Vagina (tissue), 2 donors: ENCODE data around the gene RPTOR.

ENCODE experiments used
- CTCF ChIP-seq, 3 experiments: fragments of 450-650 bp in 2 of 3; fragments of 200-600 bp in 1 of 3; sonication (generic) in 1 of 3; IDR thresholded peaks; one replicate each; pipeline ENCODE4 v1.5.1; 2017 to 2019; ENCODE audit warnings: antibody characterized with exemption in 3 of 3, mild to moderate bottlenecking in 2 of 3, moderate library complexity in 2 of 3
- POLR2A ChIP-seq, 2 donors: fragments of 450-650 bp; IDR thresholded peaks; one replicate each; pipeline ENCODE4 v1.6.1; 2017; ENCODE audit warnings: antibody characterized with exemption in 2 of 2, mild to moderate bottlenecking in 2 of 2, moderate library complexity in 2 of 2
- POLR2AphosphoS5 ChIP-seq, 2 donors: sonication (generic); formaldehyde crosslinking; IDR thresholded peaks; one replicate each; pipeline ENCODE4 v1.9.0; 2017; ENCODE audit warnings: antibody characterized with exemption in 2 of 2, mild to moderate bottlenecking in 2 of 2, low read depth in 1 of 2; ENCODE audit not compliant: insufficient read depth in 1 of 2

DNA sequence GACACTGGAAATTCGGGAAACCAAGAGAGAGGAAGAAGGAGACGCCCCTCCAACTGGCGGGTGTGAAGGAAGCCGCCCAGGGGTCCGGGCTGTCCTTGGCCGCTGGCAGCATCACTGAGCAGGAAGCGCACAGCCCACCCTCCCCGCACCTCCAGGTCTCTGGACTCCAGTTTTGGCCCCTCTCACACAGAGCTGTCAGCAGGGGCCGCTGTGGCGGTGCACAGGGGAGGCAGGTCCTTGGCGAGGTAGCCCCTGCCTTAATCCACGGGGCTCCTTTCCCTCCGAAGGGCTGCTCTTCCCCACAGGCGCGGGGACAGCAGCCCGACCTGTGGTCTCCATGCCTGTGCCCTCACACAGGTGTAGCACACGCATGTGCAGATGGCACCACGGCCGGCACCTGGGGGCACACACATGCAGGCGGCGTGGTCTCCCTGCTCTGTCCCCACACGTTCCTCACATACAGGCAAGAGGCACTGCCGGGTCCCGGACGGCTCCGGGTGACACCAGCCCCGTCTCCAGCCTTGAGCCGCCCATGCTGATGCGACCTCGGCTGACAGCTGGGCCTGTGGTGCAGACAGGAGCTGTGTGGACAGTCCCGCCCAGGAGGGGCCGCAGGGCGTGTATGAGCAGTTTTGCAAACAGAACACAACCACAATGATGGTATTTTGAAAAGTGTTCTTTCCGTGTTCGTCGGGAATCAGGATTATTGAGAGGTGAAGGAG, 420.4 kb downstream of the RPTOR start:
- no peak for TF ChIP-seq POLR2AphosphoS5 (IDR thresholded peaks at IDR 0.05; ENCODE audit: insufficient read depth in 1 of 2, low read depth in 1 of 2)
- TF ChIP-seq CTCF (IDR thresholded peaks at IDR 0.05), result no peak
- no peak for TF ChIP-seq POLR2A (IDR thresholded peaks at IDR 0.05)
